Glomerular endothelial cell (primary cell): ENCODE data around the gene ITPR1. TPM values are rescaled to one million over a fixed set of nuclear protein-coding genes. Genes with fewer than 3 reads are reported as not detected.

Experiments used
- DNase-seq: peaks from one replicate; pipeline ENCODE4 v3.0.0-alpha.2; 2011; ENCODE audit warnings: low read depth, low spot score; ENCODE audit errors: extremely low read depth
- total RNA-seq: library from RNA; depleted of rRNA; stranded (reverse); fragments of >200 nt; gene quantifications from 2 replicates; pipeline ENCODE4 v1.2.3, GENCODE V29; 2015

Gene ITPR1
- total RNA-seq, 1 donor from 2014 or later, result 12.5 TPM

DNA sequence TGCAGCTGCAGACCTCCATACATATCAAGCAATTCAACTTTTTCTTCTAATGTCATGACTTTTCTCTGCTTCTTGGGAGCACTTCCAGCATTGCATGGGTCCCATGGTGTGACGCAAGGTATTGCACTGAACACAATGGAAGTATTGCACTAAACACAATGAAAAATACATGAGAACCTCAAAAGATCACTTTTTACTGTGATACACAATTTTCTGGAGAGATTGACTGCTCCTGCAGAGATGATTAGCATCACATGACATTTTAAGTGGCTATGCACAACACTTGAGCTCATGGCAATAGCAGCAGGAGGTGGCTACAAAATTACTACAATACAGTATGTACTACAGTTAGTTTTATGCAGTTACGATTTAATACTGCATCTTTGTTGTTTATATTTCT is 372.6 kb downstream of the ITPR1 start:
- DNase-seq, result no peak

DNA sequence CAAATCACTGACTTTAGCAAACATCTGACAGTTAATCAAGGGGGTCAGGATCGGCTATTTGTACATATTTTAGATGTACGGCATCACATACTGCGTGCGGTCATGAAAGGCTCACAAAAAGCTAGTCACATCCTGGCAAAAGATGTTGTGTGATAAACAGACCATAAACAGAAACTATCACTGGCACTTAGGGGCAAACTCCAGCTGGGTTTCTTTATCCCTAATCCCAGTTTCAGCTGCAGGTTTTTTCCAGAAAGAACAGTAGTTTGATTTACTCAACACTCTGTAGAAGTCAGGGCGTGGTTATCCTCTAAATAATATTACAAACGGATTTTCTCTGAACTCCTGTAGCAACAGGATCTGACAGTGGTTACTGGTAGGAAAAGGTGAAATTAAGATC is 373.7 kb downstream of the ITPR1 start:
- DNase-seq, result peak; percentile 64

DNA sequence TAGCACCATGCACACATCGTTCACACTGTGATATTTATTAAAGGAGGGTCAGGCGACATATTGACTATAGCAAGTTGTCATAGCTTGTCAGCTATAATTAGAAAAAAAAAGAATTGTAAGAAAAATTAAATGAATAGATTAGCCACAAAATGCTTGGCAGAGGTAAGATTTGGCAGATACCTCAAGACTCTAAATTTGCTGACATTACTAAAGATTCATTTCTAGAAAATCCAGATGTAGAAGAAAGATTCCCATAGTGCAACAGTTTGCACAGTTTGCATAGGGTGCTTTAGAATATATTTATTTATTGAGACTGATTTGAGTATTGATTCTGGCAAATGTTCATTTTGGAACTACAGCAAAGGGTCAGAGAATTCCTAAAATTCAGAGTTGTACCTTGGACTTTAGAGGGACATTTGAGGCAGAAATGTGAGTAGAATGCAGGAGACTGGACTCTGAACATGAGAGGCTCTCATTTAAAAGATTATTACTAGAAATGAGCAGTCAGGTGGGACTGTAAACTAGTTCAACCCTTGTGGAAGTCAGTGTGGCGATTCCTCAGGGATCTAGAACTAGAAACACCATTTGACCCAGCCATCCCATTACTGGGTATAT is 384.1 kb downstream of the ITPR1 start:
- no peak for DNase-seq

DNA sequence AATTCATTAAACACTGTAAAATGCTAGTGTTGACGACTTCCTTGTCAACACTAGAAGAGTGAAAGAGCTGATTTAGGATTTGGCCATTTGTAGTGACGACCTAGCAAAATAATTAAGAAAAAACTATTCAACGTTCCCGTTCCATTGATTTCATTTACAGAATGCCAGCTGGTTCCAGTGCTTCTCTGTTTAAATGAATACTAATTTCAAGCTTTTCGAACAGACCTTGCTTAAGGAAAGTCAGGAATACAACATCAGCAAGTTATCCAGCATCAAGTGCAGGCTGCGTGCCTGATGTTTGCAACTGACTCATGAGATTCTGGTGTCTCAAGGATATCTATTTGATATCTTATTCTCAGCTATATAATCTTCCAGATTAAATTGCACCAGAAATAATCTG is 387.7 kb downstream of the ITPR1 start:
- no peak for DNase-seq

GRCh38 chr3:4882548-4882947 is 389.4 kb downstream of the ITPR1 start:
- no peak for DNase-seq

GRCh38 chr3:4883011-4883410 is 389.9 kb downstream of the ITPR1 start:
- no peak for DNase-seq

- no peak for DNase-seq
Measured at GRCh38 chr3:4884888-4885287, 391.7 kb downstream of the ITPR1 start.

- DNase-seq, result no peak
Measured at GRCh38 chr3:4885316-4885715, 392.2 kb downstream of the ITPR1 start.

- no peak for DNase-seq
Measured at GRCh38 chr3:4886448-4886847, 393.3 kb downstream of the ITPR1 start.

DNA sequence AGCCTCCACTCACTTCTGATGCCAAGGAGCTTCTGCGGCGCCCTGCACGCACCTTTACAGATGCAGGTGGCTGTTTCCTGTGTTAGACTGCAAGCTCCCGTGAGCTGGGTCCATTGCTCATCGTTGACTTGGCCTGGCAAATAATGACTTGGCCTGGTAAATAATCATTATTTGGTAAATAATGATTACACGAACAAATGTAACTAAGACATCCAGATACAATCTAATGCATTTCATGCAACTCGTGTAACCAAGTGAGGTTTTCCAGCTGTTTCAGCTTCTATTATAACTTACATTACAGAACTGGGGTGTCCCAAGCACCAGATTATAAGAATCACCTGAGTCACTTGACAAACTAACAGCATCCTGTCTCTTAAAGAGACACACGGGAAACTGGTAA is 394.0 kb downstream of the ITPR1 start:
- DNase-seq, result no peak

DNA sequence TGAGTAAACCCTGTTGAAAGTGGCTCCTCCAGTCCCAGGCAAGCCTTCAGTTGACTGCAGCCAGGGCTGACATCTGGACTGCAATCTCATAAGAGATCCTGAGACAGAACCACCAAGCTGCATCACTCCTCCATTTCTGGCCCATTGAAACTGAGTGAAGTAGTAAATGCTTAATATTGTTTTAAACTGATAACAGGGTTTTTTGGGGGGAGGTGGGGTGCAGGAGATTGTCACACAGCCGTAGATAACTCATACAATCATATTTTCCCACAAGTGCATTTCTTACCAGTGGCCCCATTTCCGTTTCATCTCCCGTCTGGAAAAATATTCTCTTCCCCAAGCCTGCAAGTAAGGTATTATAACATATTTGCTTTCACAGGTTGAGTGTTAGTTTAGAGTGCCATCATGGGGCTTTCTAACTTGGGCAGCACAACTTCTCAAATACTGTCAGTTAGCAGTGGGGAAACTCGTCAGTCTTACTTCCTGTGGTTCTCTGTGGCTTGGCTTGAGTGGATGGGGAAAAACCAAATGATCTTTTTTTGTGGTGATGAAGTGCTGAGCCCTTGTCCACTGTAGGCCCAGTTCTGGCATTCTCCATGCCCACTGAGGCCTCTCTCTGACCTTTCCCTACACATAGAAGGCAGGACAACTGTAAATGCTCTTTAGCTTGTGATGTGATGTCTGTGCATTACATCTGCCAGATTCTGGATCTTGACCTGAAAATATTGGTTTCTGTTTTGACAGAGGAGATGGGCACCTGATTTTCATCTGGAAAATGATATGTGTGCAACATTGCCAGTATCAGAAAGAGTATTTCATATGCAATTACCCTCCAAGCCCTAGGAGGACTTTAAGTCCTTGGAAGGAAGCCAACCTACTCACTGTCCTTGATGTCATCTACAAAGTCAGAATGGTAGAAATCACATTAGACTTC is 396.0 kb downstream of the ITPR1 start:
- no peak for DNase-seq

DNA sequence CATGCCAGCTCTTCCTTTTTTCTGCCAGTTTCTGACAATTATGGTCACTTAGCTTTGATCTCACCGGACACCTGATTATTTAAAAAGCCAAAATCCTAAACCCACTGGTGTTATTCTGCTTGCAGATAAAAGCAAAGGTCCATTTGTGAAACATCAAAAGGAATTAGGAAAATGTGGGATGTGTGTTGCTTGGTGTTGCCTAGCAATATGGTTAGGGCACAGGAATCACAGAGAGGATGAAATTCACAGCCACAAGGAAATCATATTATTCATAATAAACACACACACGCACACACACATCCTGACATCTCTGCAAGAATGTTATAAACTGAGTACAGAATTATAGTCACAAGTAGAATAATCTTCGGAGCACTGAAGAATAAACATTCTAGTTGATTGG is 396.7 kb downstream of the ITPR1 start:
- DNase-seq, result no peak

DNA sequence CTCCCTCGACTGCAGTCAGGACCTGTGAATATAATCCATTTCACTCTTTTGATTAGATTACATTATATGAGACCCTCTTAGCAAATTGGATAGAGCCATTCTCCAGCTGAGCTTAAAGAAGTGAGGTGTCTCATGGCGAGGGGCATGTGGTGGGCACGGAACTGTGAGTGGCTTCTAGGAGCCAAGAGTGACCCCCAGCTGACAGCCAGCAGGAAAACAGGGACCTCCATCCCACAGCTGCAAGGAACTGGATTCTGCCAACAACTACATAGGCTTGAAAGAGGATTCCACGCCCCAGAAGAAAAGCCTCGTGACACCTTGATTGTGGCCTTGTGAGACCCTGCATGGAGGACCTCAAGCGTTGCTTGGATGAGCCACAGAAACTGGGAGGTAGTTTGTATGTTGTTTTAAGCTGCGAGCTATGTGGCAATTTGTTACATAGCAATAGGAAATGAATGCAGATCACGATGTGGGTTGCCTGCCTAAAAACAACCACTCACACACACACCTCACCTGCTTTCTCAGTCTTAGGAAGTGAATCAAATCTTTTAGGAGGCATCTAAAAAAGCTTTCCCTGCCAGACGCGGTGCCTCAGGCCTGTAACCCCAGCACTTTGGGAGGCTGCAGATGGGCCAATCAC is 401.9 kb downstream of the ITPR1 start:
- DNase-seq, result no peak

GRCh38 chr3:4895838-4896237 is 402.7 kb downstream of the ITPR1 start:
- DNase-seq, result no peak

Other genes starting within 250 kb of the ITPR1 start
- 9.6 and 12.4 TPM in 2 replicates for gene SETMAR, start 190.0 kb upstream of the ITPR1 start, total RNA-seq
- 55.5 and 78.6 TPM in 2 replicates for gene SUMF1, start 26.1 kb upstream of the ITPR1 start, total RNA-seq